ENCODE data around the gene HSBP1L1. TPM values are rescaled to one million over a fixed set of nuclear protein-coding genes. Genes with fewer than 3 reads are reported as not detected.

Gene HSBP1L1
- total RNA-seq, 1 experiment from 2014 or later, result 41.4 TPM

- ChIA-PET POLR2A (no interaction called here), CTCF (no interaction called here), RAD21 (ENCODE audit: low non-redundant PET in 1 of 2, low total read pairs in 2 of 2, uncharacterized antibody in 2 of 2, unreplicated experiment in 2 of 2) (no interaction called here)
- peak overlapping the region; percentile 92 for H3K9ac ChIP-seq (ENCODE audit: low read length)
- H3K4me2 ChIP-seq (ENCODE audit: low read length), result peak overlapping the region; percentile 86
- no peaks in the 10 kb centered on the region for H3K27me3 ChIP-seq (ENCODE audit: insufficient read depth, low read length)
- 0 out of 4 replicates have a peak, but pooled peaks cover 0 to 3% of the 10 kb centered on the region in 2 experiments for H3K36me3 ChIP-seq (ENCODE audit: control insufficient read depth in 1 of 2, insufficient read depth in 2 of 2, low read length in 2 of 2)
- H4K20me1 ChIP-seq (ENCODE audit: insufficient read depth), result no peaks in the 10 kb centered on the region
- ATAC-seq (peak; percentile 4), DNase-seq (ENCODE audit: low read depth, low spot score) (no peak)
- peaks cover 20% of the 10 kb centered on the region for H3K79me2 ChIP-seq (ENCODE audit: insufficient read depth, low read length)
- peak overlapping the region; percentile 74 for H2AFZ ChIP-seq (ENCODE audit: low read depth, low read length, poor library complexity, severe bottlenecking)
- TF ChIP-seq SIN3A (IDR thresholded peaks at IDR 0.05; ENCODE audit: low read depth) (no peak), EZH2phosphoT487 (IDR thresholded peaks at IDR 0.05; ENCODE audit: borderline replicate concordance) (no peak)
- intact Hi-C loops (cut with micrococcal nuclease), result no loop called here
- BruUV-seq (replicated peaks), result no TSS peak
- no peaks in the 10 kb centered on the region for H3K9me3 ChIP-seq (ENCODE audit: control insufficient read depth in 1 of 2, insufficient read depth in 1 of 2, low read depth in 1 of 2, low read length in 2 of 2)
- H3K27ac ChIP-seq (ENCODE audit: low read depth, low read length), result peak overlapping the region; percentile 32
- peak overlapping the region in 1 of 2 experiments; percentile 48; a peak in 2 of 4 replicates for H3K4me3 ChIP-seq (replicated peaks in 1 of 2; ENCODE audit: low read depth in 1 of 2, low read length in 2 of 2)
- H3K9me2 ChIP-seq (ENCODE audit: insufficient read depth), result no peaks in the 10 kb centered on the region
- H3K4me1 ChIP-seq (ENCODE audit: control insufficient read depth in 1 of 2, insufficient read depth in 2 of 2, low read length in 2 of 2), result peaks cover 32 to 62% of the 10 kb centered on the region in 2 experiments
These were observed 2.7 kb upstream of the HSBP1L1 start for GRCh38 chr18:79961527-79962291.

GRCh38 chr18:79962311-79962710, 2.1 kb upstream of the HSBP1L1 start:
- Histone ChIP-seq H3K27ac (ENCODE audit: low read depth, low read length) (peak overlapping the region; percentile 32), H3K36me3 (ENCODE audit: control insufficient read depth in 1 of 2, insufficient read depth in 2 of 2, low read length in 2 of 2) (0 out of 4 replicates have a peak, but pooled peaks cover 0 to 3% of the 10 kb centered on the region in 2 experiments), H3K9ac (ENCODE audit: low read length) (peak overlapping the region; percentile 92), H3K4me2 (ENCODE audit: low read length) (peak overlapping the region; percentile 86), H3K79me2 (ENCODE audit: insufficient read depth, low read length) (peaks cover 23% of the 10 kb centered on the region), H3K9me2 (ENCODE audit: insufficient read depth) (no peaks in the 10 kb centered on the region), H2AFZ (ENCODE audit: low read depth, low read length, poor library complexity, severe bottlenecking) (peak overlapping the region; percentile 74), H3K9me3 (ENCODE audit: control insufficient read depth in 1 of 2, insufficient read depth in 1 of 2, low read depth in 1 of 2, low read length in 2 of 2) (no peaks in the 10 kb centered on the region), H3K4me1 (ENCODE audit: control insufficient read depth in 1 of 2, insufficient read depth in 2 of 2, low read length in 2 of 2) (peaks cover 32 to 62% of the 10 kb centered on the region in 2 experiments), H4K20me1 (ENCODE audit: insufficient read depth) (no peaks in the 10 kb centered on the region), H3K4me3 (replicated peaks in 1 of 2; ENCODE audit: low read depth in 1 of 2, low read length in 2 of 2) (peak overlapping the region in 1 of 2 experiments; percentile 48; a peak in 2 of 4 replicates), H3K27me3 (ENCODE audit: insufficient read depth, low read length) (no peaks in the 10 kb centered on the region)
- POLR2A ChIA-PET, result no interaction called here
- no TSS peak for BruUV-seq (replicated peaks)
- intact Hi-C loops (cut with micrococcal nuclease), result no loop called here
- ATAC-seq, result peak; percentile 45
- CTCF ChIA-PET, result no interaction called here
- TF ChIP-seq POLR2A (IDR thresholded peaks at IDR 0.05; ENCODE audit: borderline replicate concordance, extremely low read depth, insufficient read depth, insufficient read length) (no peak), CTCF (IDR thresholded peaks at IDR 0.05 in 2 of 3, conservative IDR thresholded peaks at IDR 0.05 in 1 of 3; ENCODE audit: borderline replicate concordance in 1 of 3, insufficient read depth in 1 of 3, low read depth in 2 of 3, low read length in 2 of 3) (no peak), YY1 (IDR thresholded peaks at IDR 0.05; ENCODE audit: extremely low read depth, insufficient replicate concordance, low read depth, low read length) (no peak), ELF1 (IDR thresholded peaks at IDR 0.05; ENCODE audit: borderline replicate concordance, low read depth) (no peak), SIN3A (IDR thresholded peaks at IDR 0.05; ENCODE audit: low read depth) (no peak), POLR2AphosphoS5 (IDR thresholded peaks at IDR 0.05; ENCODE audit: low read depth, low read length) (no peak), REST (IDR thresholded peaks at IDR 0.05; ENCODE audit: low read depth) (no peak)
- peak; percentile 33 for DNase-seq (ENCODE audit: low read depth, low spot score)
- RAD21 ChIA-PET (ENCODE audit: low non-redundant PET in 1 of 2, low total read pairs in 2 of 2, uncharacterized antibody in 2 of 2, unreplicated experiment in 2 of 2), result no interaction called here
